IMR-90 (cell line): Measurements from ENCODE around the gene PTPRG. TPM values are rescaled to one million over a fixed set of nuclear protein-coding genes. Genes with fewer than 3 reads are reported as not detected.

Source experiments
- ATAC-seq: fragments of 200-7000 bp; cut with Tn5 transposase; 2 replicates; pipeline ENCODE4 v1.9.1; 2020; ENCODE audit warnings: low read depth, mild to moderate bottlenecking, moderate library complexity
- BruUV-seq: library from RNA; stranded (reverse); fragments of 400-500 nt; replicated peaks from 2 replicates; lab custom pipeline; 2021; lab: Mats Ljungman, UMichigan
- CTCF ChIA-PET: fragments of 300-600 bp; formaldehyde crosslinking; extraction: SDS; loops from one replicate; lab custom pipeline; 2021; ENCODE audit warnings: antibody characterized with exemption; lab: Yijun Ruan, JAX
- POLR2A ChIA-PET: fragments of 300-600 bp; sonication (Branson Sonifier 250); formaldehyde crosslinking; loops from one replicate; lab custom pipeline; 2022; ENCODE audit warnings: antibody characterized with exemption; ENCODE audit not compliant: unreplicated experiment; lab: Charles Lee
- DNase-seq: peaks from one replicate; pipeline ENCODE4 v3.0.0; 2013
- H2AFZ ChIP-seq: replicated peaks from 2 replicates; pipeline ENCODE3; 2013; ENCODE audit warnings: low read length, mild to moderate bottlenecking; ENCODE audit not compliant: poor library complexity
- H2AK5ac ChIP-seq: 2 replicates; pipeline ENCODE4 v1.6.1; 2013; ENCODE audit warnings: low read depth, low read length, inconsistent platforms
- H2AK9ac ChIP-seq: replicated peaks from 2 replicates; pipeline ENCODE3; 2013; ENCODE audit warnings: mild to moderate bottlenecking, low read depth, low read length, moderate library complexity; ENCODE audit not compliant: poor library complexity
- H2BK120ac ChIP-seq: 2 replicates; pipeline ENCODE4 v1.6.1; 2013; ENCODE audit warnings: low read depth, low read length, inconsistent platforms
- H2BK15ac ChIP-seq: 3 replicates; pipeline ENCODE4 v1.6.1; 2013; ENCODE audit warnings: low read depth, low read length, inconsistent platforms
- H2BK20ac ChIP-seq: 2 replicates; pipeline ENCODE4 v1.6.1; 2013; ENCODE audit warnings: low read depth, mild to moderate bottlenecking, inconsistent platforms, low read length, moderate library complexity
- H2BK5ac ChIP-seq: 2 replicates; pipeline ENCODE4 v1.6.1; 2013; ENCODE audit warnings: mild to moderate bottlenecking, low read depth, low read length, inconsistent platforms; ENCODE audit not compliant: poor library complexity, severe bottlenecking
- H3K14ac ChIP-seq: replicated peaks from 2 replicates; pipeline ENCODE4 v1.6.1; 2013; ENCODE audit warnings: low read depth, low read length, inconsistent platforms
- H3K18ac ChIP-seq: 2 replicates; pipeline ENCODE4 v1.6.1; 2013; ENCODE audit warnings: low read depth, low read length, control low read depth
- H3K23ac ChIP-seq: 2 replicates; pipeline ENCODE4 v1.6.1; 2013; ENCODE audit warnings: low read depth, low read length, inconsistent platforms
- H3K27ac ChIP-seq: 2 replicates; pipeline ENCODE4 v1.5.1; 2013; ENCODE audit warnings: mild to moderate bottlenecking, control low read depth, low read length; ENCODE audit not compliant: insufficient read depth
- H3K27me3 ChIP-seq: 2 replicates; pipeline ENCODE4 v1.6.1; 2013; ENCODE audit warnings: low read length; ENCODE audit not compliant: control insufficient read depth, insufficient read depth
- H3K36me3 ChIP-seq: 2 replicates; pipeline ENCODE4 v1.6.1; 2013; ENCODE audit warnings: low read length, mixed read lengths; ENCODE audit not compliant: control insufficient read depth, insufficient read depth
- H3K4ac ChIP-seq: 2 replicates; pipeline ENCODE4 v1.6.1; 2013; ENCODE audit warnings: low read depth, low read length, inconsistent platforms
- H3K4me1 ChIP-seq: 2 replicates; pipeline ENCODE4 v1.6.1; 2013; ENCODE audit warnings: low read length, mixed read lengths; ENCODE audit not compliant: control insufficient read depth, insufficient read depth
- H3K4me2 ChIP-seq: 2 replicates; pipeline ENCODE4 v1.6.1; 2013; ENCODE audit warnings: low read depth, mild to moderate bottlenecking, control low read depth, low read length, moderate library complexity
- H3K4me3 ChIP-seq: 2 replicates; pipeline ENCODE4 v1.5.1; 2013; ENCODE audit warnings: low read depth, mild to moderate bottlenecking, control low read depth, low read length, moderate library complexity; ENCODE audit not compliant: insufficient read depth
- H3K56ac ChIP-seq: 2 replicates; pipeline ENCODE4 v1.6.1; 2013; ENCODE audit warnings: low read length, inconsistent platforms; ENCODE audit not compliant: insufficient read depth; ENCODE audit errors: extremely low read depth
- H3K79me1 ChIP-seq, 2 experiments: 2 replicates each; pipeline ENCODE4 v1.6.1; 2013; ENCODE audit warnings: low read length in 2 of 2, inconsistent platforms in 1 of 2, low read depth in 1 of 2
- H3K9ac ChIP-seq: 2 replicates; pipeline ENCODE4 v1.6.1; 2013; ENCODE audit warnings: low read depth, low read length, control low read depth
- H3K9me1 ChIP-seq: 2 replicates; pipeline ENCODE4 v1.6.1; 2013; ENCODE audit warnings: low read length, inconsistent platforms; ENCODE audit not compliant: insufficient read depth
- H3K9me3 ChIP-seq: 2 replicates; pipeline ENCODE4 v1.6.1; 2013; ENCODE audit warnings: low read length; ENCODE audit not compliant: control insufficient read depth, insufficient read depth
- H4K20me1 ChIP-seq: 2 replicates; pipeline ENCODE4 v1.6.1; 2013; ENCODE audit warnings: low read length, inconsistent platforms; ENCODE audit not compliant: insufficient read depth
- H4K5ac ChIP-seq: 2 replicates; pipeline ENCODE4 v1.6.1; 2013; ENCODE audit warnings: mild to moderate bottlenecking, low read depth, low read length, control low read depth
- H4K8ac ChIP-seq, 2 experiments: 2 replicates each; pipeline ENCODE4 v1.6.1; 2013; ENCODE audit warnings: low read depth in 2 of 2, low read length in 2 of 2, control low read depth in 1 of 2, inconsistent platforms in 1 of 2
- H4K91ac ChIP-seq: 2 replicates; pipeline ENCODE4 v1.6.1; 2013; ENCODE audit warnings: low read depth, low read length, inconsistent platforms; ENCODE audit not compliant: insufficient read depth
- CEBPB ChIP-seq: IDR thresholded peaks from 2 replicates; pipeline ENCODE4 v1.6.1; 2012; ENCODE audit warnings: low read depth, low read length, improper control_type of control experiment
- CHD1 ChIP-seq: IDR thresholded peaks from 2 replicates; pipeline ENCODE4 v1.6.1; 2012; ENCODE audit warnings: low read depth, low read length, improper control_type of control experiment
- FOS ChIP-seq: fragments of 150-350 bp; IDR thresholded peaks from 2 replicates; pipeline ENCODE4 v1.6.1; 2016; ENCODE audit warnings: low read depth, low read length
- MAFK ChIP-seq: IDR thresholded peaks from 2 replicates; pipeline ENCODE4 v1.6.1; 2012; ENCODE audit warnings: low read depth, low read length, improper control_type of control experiment
- MAZ ChIP-seq: IDR thresholded peaks from 2 replicates; pipeline ENCODE4 v1.6.1; 2012; ENCODE audit warnings: low read depth, mild to moderate bottlenecking, low read length, improper control_type of control experiment, moderate library complexity, borderline replicate concordance
- MXI1 ChIP-seq: IDR thresholded peaks from 2 replicates; pipeline ENCODE4 v1.6.1; 2012; ENCODE audit warnings: low read depth, mild to moderate bottlenecking, low read length, moderate library complexity, borderline replicate concordance
- NFE2L2 ChIP-seq: fragments of 150-350 bp; IDR thresholded peaks from 2 replicates; pipeline ENCODE4 v1.6.1; 2016; ENCODE audit warnings: low read depth, mild to moderate bottlenecking, low read length
- dilution Hi-C: fragments of 300-500 bp; cut with HindIII; formaldehyde crosslinking; loops from one replicate; pipeline ENCODE4 v1.14.3; 2018; ENCODE audit warnings: low sequenced_read_pairs; ENCODE audit not compliant: unreplicated experiment
- in situ Hi-C: fragments of 300-500 bp; cut with MboI; formaldehyde crosslinking; loops from 3 replicates; pipeline ENCODE4 v1.14.3; 2019; ENCODE audit warnings: low sequenced_read_pairs, inconsistent platforms, mixed read lengths
- intact Hi-C: fragments of 100-400 bp; cut with micrococcal nuclease; formaldehyde crosslinking; loops from 2 replicates; pipeline ENCODE4 v1.10.0; 2022
- polyA plus RNA-seq, 3 experiments: library from polyadenylated mRNA; depleted of rRNA; stranded (reverse); fragments of >200 nt; gene quantifications; 2 replicates each; pipeline ENCODE4 v1.2.3, GENCODE V29; 2012; ENCODE audit warnings: low replicate concordance in 1 of 3
- total RNA-seq: library from RNA; depleted of rRNA; stranded (reverse); fragments of >200 nt; gene quantifications from 2 replicates; pipeline ENCODE4 v1.2.3, GENCODE V29; 2012

The PTPRG gene
- total and polyA plus RNA-seq, 2 of the 4 experiments (the other 2 are of a cell fraction) = 7.7 to 31.0 TPM

DNA sequence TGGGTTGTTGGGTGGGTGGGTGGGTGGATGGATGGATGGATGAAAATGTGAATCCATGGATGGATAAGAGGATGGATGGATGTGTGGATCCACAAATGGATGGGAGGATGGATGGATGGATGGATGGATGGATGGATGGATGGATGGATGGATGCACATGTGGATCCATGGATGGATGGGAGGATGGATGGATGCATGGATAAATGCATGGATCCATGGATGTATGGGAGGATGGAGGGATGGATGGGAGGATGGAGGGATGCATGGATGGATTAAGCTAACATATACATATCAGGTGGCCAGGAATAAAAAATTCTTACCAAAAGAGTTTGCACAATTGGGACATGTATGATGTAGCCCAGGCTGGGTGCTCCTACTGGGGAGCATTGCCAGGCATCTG, 616.7 kb downstream of the PTPRG start:
- no peak overlapping the region for H3K14ac ChIP-seq
- no peak overlapping the region for H2BK15ac ChIP-seq
- intact Hi-C loops = no loop called here
- H3K36me3 ChIP-seq = peaks cover 3% of the 10 kb centered on the region; the same call in 1 of the 2 replicates
- no peaks in the 10 kb centered on the region for H4K20me1 ChIP-seq
- no peak overlapping the region for H3K9ac ChIP-seq
- no peaks in the 10 kb centered on the region for H3K79me1 ChIP-seq
- no peak overlapping the region for H2BK120ac ChIP-seq
- H4K5ac ChIP-seq = no peak overlapping the region
- H3K23ac ChIP-seq = no peak overlapping the region
- H3K9me3 ChIP-seq = no peaks in the 10 kb centered on the region
- dilution Hi-C loops = no loop called here
- no peak overlapping the region for H4K8ac ChIP-seq
- BruUV-seq = no TSS peak
- H4K91ac ChIP-seq = no peak overlapping the region
- no peaks in the 10 kb centered on the region for H3K4me1 ChIP-seq
- POLR2A ChIA-PET = no interaction called here
- no peaks in the 10 kb centered on the region for H3K27me3 ChIP-seq
- H3K9me1 ChIP-seq = no peaks in the 10 kb centered on the region
- H2AK5ac ChIP-seq = no peak overlapping the region
- TF ChIP-seq MXI1 (no peak), CHD1 (no peak), MAFK (no peak), CEBPB (no peak), NFE2L2 (no peak), FOS (no peak), MAZ (no peak)
- CTCF ChIA-PET = no interaction called here
- H3K4me2 ChIP-seq = no peak overlapping the region
- in situ Hi-C loops = no loop called here
- no peak overlapping the region for H3K56ac ChIP-seq
- no peak for ATAC-seq
- no peak overlapping the region for H2AFZ ChIP-seq
- H3K4me3 ChIP-seq = no peak overlapping the region
- H3K4ac ChIP-seq = no peak overlapping the region
- no peak overlapping the region for H2BK20ac ChIP-seq
- no peak overlapping the region for H2BK5ac ChIP-seq
- H2AK9ac ChIP-seq = no peak overlapping the region
- DNase-seq = no peak
- no peak overlapping the region for H3K27ac ChIP-seq
- H3K18ac ChIP-seq = no peak overlapping the region
